WTC11 (cell line): ENCODE data around the gene PER1. TPM values are rescaled to one million over a fixed set of nuclear protein-coding genes. Genes with fewer than 3 reads are reported as not detected.

Experiments
- ATAC-seq: fragments of 200-7000 bp; cut with Tn5 transposase; 2 replicates; pipeline ENCODE4 v1.10.0; 2021; ENCODE audit warnings: mild to moderate bottlenecking, moderate library complexity
- CTCF ChIA-PET: fragments of 300-600 bp; sonication (Branson Sonifier 250); formaldehyde crosslinking; loops from one replicate; lab custom pipeline; 2021; ENCODE audit warnings: antibody characterized with exemption; lab: Charles Lee
- POLR2A ChIA-PET: fragments of 350-600 bp; sonication (Branson Sonifier 250); formaldehyde crosslinking; loops from one replicate; lab custom pipeline; 2021; ENCODE audit warnings: antibody characterized with exemption; lab: Charles Lee
- DNase-seq: peaks from one replicate; pipeline ENCODE4 v3.0.0; 2021; ENCODE audit warnings: low spot score
- H3K27ac Mint-ChIP-seq: 2 replicates; pipeline ENCODE4 v1.8.0; 2021; ENCODE audit warnings: mixed read lengths
- H3K27me3 Mint-ChIP-seq: 2 replicates; pipeline ENCODE4 v1.8.0; 2021; ENCODE audit warnings: low read depth, mild to moderate bottlenecking, moderate library complexity, mixed read lengths
- H3K36me3 Mint-ChIP-seq: 2 replicates; pipeline ENCODE4 v1.8.0; 2021; ENCODE audit warnings: mixed read lengths
- H3K4me1 Mint-ChIP-seq: 2 replicates; pipeline ENCODE4 v1.8.0; 2022; ENCODE audit warnings: mixed read lengths
- H3K4me3 Mint-ChIP-seq: 2 replicates; pipeline ENCODE4 v1.8.0; 2021; ENCODE audit warnings: mild to moderate bottlenecking, moderate library complexity, mixed read lengths
- H3K9me3 Mint-ChIP-seq: 2 replicates; pipeline ENCODE4 v1.8.0; 2021; ENCODE audit warnings: mixed read lengths
- AR ChIP-seq: fragments of 250-450 bp; sonication (Bioruptor Pico); IDR thresholded peaks from 2 replicates; pipeline ENCODE4 v1.9.0; 2021; ENCODE audit warnings: mild to moderate bottlenecking
- ATF6 ChIP-seq: sonication (generic); formaldehyde crosslinking; IDR thresholded peaks from 2 replicates; pipeline ENCODE4 v1.8.1; 2023; ENCODE audit warnings: mild to moderate bottlenecking, missing genetic modification reagents
- CDX4 ChIP-seq: fragments of 250-450 bp; sonication (Bioruptor Pico); IDR thresholded peaks from 2 replicates; pipeline ENCODE4 v1.9.0; 2021; ENCODE audit warnings: moderate library complexity, mild to moderate bottlenecking, inconsistent platforms, borderline replicate concordance
- CREM ChIP-seq: sonication (generic); formaldehyde crosslinking; IDR thresholded peaks from 2 replicates; pipeline ENCODE4 v1.8.1; 2022; ENCODE audit warnings: mild to moderate bottlenecking, missing genetic modification reagents, moderate library complexity
- E2F4 ChIP-seq: sonication (generic); formaldehyde crosslinking; IDR thresholded peaks from 2 replicates; pipeline ENCODE4 v1.8.1; 2022; ENCODE audit warnings: low read depth, mild to moderate bottlenecking, moderate library complexity, missing genetic modification reagents, borderline replicate concordance
- E2F5 ChIP-seq: sonication (generic); formaldehyde crosslinking; IDR thresholded peaks from 2 replicates; pipeline ENCODE4 v1.8.1; 2022; ENCODE audit warnings: mild to moderate bottlenecking, moderate library complexity, missing genetic modification reagents
- ELF4 ChIP-seq: sonication (generic); formaldehyde crosslinking; IDR thresholded peaks from 2 replicates; pipeline ENCODE4 v1.8.1; 2022; ENCODE audit warnings: low read depth, mild to moderate bottlenecking, moderate library complexity, missing genetic modification reagents
- ERG ChIP-seq: fragments of 250-450 bp; sonication (Bioruptor Pico); IDR thresholded peaks from 2 replicates; pipeline ENCODE4 v1.8.0; 2021; ENCODE audit warnings: mild to moderate bottlenecking
- JUN ChIP-seq: sonication (generic); formaldehyde crosslinking; IDR thresholded peaks from 2 replicates; pipeline ENCODE4 v1.8.0; 2023; ENCODE audit warnings: mild to moderate bottlenecking, missing genetic modification reagents
- KAT7 ChIP-seq: sonication (generic); formaldehyde crosslinking; IDR thresholded peaks from 2 replicates; pipeline ENCODE4 v1.8.1; 2023; ENCODE audit warnings: missing genetic modification reagents, mild to moderate bottlenecking, borderline replicate concordance
- MAX ChIP-seq: sonication (generic); formaldehyde crosslinking; IDR thresholded peaks from 2 replicates; pipeline ENCODE4 v1.8.0; 2022; ENCODE audit warnings: mild to moderate bottlenecking, missing genetic modification reagents
- NFE2L1 ChIP-seq: sonication (generic); formaldehyde crosslinking; IDR thresholded peaks from 2 replicates; pipeline ENCODE4 v1.8.1; 2023; ENCODE audit warnings: missing genetic modification reagents
- SMAD4 ChIP-seq: sonication (generic); formaldehyde crosslinking; IDR thresholded peaks from 2 replicates; pipeline ENCODE4 v1.8.0; 2022; ENCODE audit warnings: mild to moderate bottlenecking, missing genetic modification reagents
- TEAD1 ChIP-seq: sonication (generic); formaldehyde crosslinking; IDR thresholded peaks from 2 replicates; pipeline ENCODE4 v1.8.0; 2022; ENCODE audit warnings: mild to moderate bottlenecking, missing genetic modification reagents
- ZNF121 ChIP-seq: sonication (generic); formaldehyde crosslinking; IDR thresholded peaks from 2 replicates; pipeline ENCODE4 v1.8.0; 2023; ENCODE audit warnings: missing genetic modification reagents
- ZNF317 ChIP-seq: sonication (generic); formaldehyde crosslinking; IDR thresholded peaks from 2 replicates; pipeline ENCODE4 v1.8.1; 2023; ENCODE audit warnings: low read depth, mild to moderate bottlenecking, moderate library complexity, missing genetic modification reagents, borderline replicate concordance
- ZNF416 ChIP-seq: fragments of 250-450 bp; sonication (Bioruptor Pico); IDR thresholded peaks from 2 replicates; pipeline ENCODE4 v1.9.0; 2021; ENCODE audit warnings: mild to moderate bottlenecking, inconsistent platforms
- ZNF425 ChIP-seq: fragments of 250-450 bp; sonication (Bioruptor Pico); conservative IDR thresholded peaks from 2 replicates; pipeline ENCODE4 v1.9.0; 2021; ENCODE audit warnings: mild to moderate bottlenecking
- ZNF512 ChIP-seq: sonication (generic); formaldehyde crosslinking; IDR thresholded peaks from 2 replicates; pipeline ENCODE4 v1.8.1; 2022; ENCODE audit warnings: missing genetic modification reagents, borderline replicate concordance
- total RNA-seq: library from RNA; stranded (reverse); gene quantifications from 3 replicates; pipeline ENCODE4 v1.2.3, GENCODE V29; 2021

The PER1 gene
- total RNA-seq, 1 experiment from 2014 or later = 46.9 TPM

- Mint-ChIP-seq H3K4me3 (peak overlapping the region; percentile 42), H3K36me3 (no peaks in the 10 kb centered on the region), H3K27me3 (peaks cover 88% of the 10 kb centered on the region)
- ChIA-PET CTCF (interaction anchor here (0.7 to 12.6 kb wide), 27 partner anchors 8 to 277 kb away, joined by 3 to 134 read pairs (median 5); partner anchors contain the start of genes ALOX12B, ALOXE3, AURKB and BORCS6), POLR2A (no interaction called here)
- no peak for DNase-seq
- ATAC-seq = no peak
- TF ChIP-seq SMAD4 (CRISPR knock-in tag) = no peak
- TF ChIP-seq E2F4 = no peak
- TF ChIP-seq JUN (CRISPR knock-in tag) = no peak
- TF ChIP-seq ZNF121 (CRISPR knock-in tag) = no peak
- no peak for TF ChIP-seq MAX (CRISPR knock-in tag)
- no peak for TF ChIP-seq ZNF317
- no peak for TF ChIP-seq ATF6
- no peak for TF ChIP-seq ZNF416
- no peak for TF ChIP-seq TEAD1 (CRISPR knock-in tag)
- no peak for TF ChIP-seq AR (CRISPR knock-in tag)
- no peak for TF ChIP-seq ZNF425 (CRISPR knock-in tag)
- TF ChIP-seq KAT7 (CRISPR knock-in tag) = no peak
- no peak for TF ChIP-seq ERG (CRISPR knock-in tag)
- no peak for TF ChIP-seq CDX4 (CRISPR knock-in tag)
- TF ChIP-seq CREM = no peak
- TF ChIP-seq, all 79 proteins: peak for 0
- H3K9me3 Mint-ChIP-seq = no peaks in the 10 kb centered on the region
- H3K4me1 Mint-ChIP-seq = peaks cover 3% of the 10 kb centered on the region; the same call in 1 of the 2 replicates
- no peak overlapping the region for H3K27ac Mint-ChIP-seq
Observed at GRCh38 chr17:8110907-8111306, 41.3 kb downstream of the PER1 start.

GRCh38 chr17:8110456-8110804 is 41.8 kb downstream of the PER1 start:
- POLR2A ChIA-PET = no interaction called here
- Mint-ChIP-seq H3K27ac (no peak overlapping the region), H3K4me1 (peaks cover 4% of the 10 kb centered on the region; the same call in 1 of the 2 replicates), H3K4me3 (peak overlapping the region; percentile 42), H3K9me3 (no peaks in the 10 kb centered on the region), H3K36me3 (no peaks in the 10 kb centered on the region), H3K27me3 (peaks cover 85% of the 10 kb centered on the region)
- CTCF ChIA-PET = interaction anchor here (0.7 to 12.6 kb wide), 31 partner anchors 9 to 277 kb away, joined by 3 to 134 read pairs (median 4); partner anchors contain the start of genes ALOX12B, ALOXE3, AURKB and BORCS6
- no peak for ATAC-seq
- DNase-seq = no peak
- TF ChIP-seq E2F5 (CRISPR knock-in tag) = no peak
- no peak for TF ChIP-seq AR (CRISPR knock-in tag)
- TF ChIP-seq NFE2L1 (CRISPR knock-in tag) = no peak
- TF ChIP-seq ELF4 = no peak
- no peak for TF ChIP-seq ZNF512 (CRISPR knock-in tag)
